HG03442 (cell line): ENCODE measurements around the gene PID1.

Experiments used
- ATAC-seq: cut with Tn5 transposase; IDR thresholded peaks from one replicate; pipeline ENCODE4 v1.9.1; 2021; ENCODE audit warnings: mild to moderate bottlenecking, moderate library complexity; ENCODE audit not compliant: unreplicated experiment

PID1 gene

GRCh38 chr2:229127471-229127870 is 143.6 kb downstream of the PID1 start:
- ATAC-seq: no peak

GRCh38 chr2:229126066-229126465 is 145.0 kb downstream of the PID1 start:
- ATAC-seq: no peak

GRCh38 chr2:229124136-229124535 is 147.0 kb downstream of the PID1 start:
- ATAC-seq: no peak

- ATAC-seq: no peak
Observed at GRCh38 chr2:229118927-229119326, 152.2 kb downstream of the PID1 start.

- ATAC-seq: no peak
Observed at GRCh38 chr2:229118336-229118735, 152.8 kb downstream of the PID1 start.

GRCh38 chr2:229111744-229112143 is 159.3 kb downstream of the PID1 start:
- no peak for ATAC-seq

GRCh38 chr2:229109195-229109594 is 161.9 kb downstream of the PID1 start:
- ATAC-seq: no peak

GRCh38 chr2:229107601-229108000 is 163.5 kb downstream of the PID1 start:
- ATAC-seq: no peak

- no peak for ATAC-seq
Observed at GRCh38 chr2:229104974-229105387, 166.1 kb downstream of the PID1 start.

GRCh38 chr2:229104025-229104424 is 167.1 kb downstream of the PID1 start:
- ATAC-seq: no peak

GRCh38 chr2:229101314-229101713 is 169.8 kb downstream of the PID1 start:
- no peak for ATAC-seq

GRCh38 chr2:229099231-229099630 is 171.9 kb downstream of the PID1 start:
- ATAC-seq: no peak

- ATAC-seq: no peak
Observed at GRCh38 chr2:229098801-229099200, 172.3 kb downstream of the PID1 start.

- no peak for ATAC-seq
Observed at GRCh38 chr2:229096409-229097066, 174.5 kb downstream of the PID1 start.

- no peak for ATAC-seq
Observed at GRCh38 chr2:229095472-229095871, 175.6 kb downstream of the PID1 start.

- no peak for ATAC-seq
Observed at GRCh38 chr2:229090225-229090624, 180.9 kb downstream of the PID1 start.

- no peak for ATAC-seq
Observed at GRCh38 chr2:229089776-229090175, 181.3 kb downstream of the PID1 start.

GRCh38 chr2:229088966-229089700 is 182.0 kb downstream of the PID1 start:
- no peak for ATAC-seq

- no peak for ATAC-seq
Observed at GRCh38 chr2:229088517-229088913, 182.6 kb downstream of the PID1 start.

- ATAC-seq: no peak
Observed at GRCh38 chr2:229087843-229088516, 183.1 kb downstream of the PID1 start.

GRCh38 chr2:229087267-229087666 is 183.8 kb downstream of the PID1 start:
- ATAC-seq: no peak

GRCh38 chr2:229085439-229085838 is 185.6 kb downstream of the PID1 start:
- ATAC-seq: no peak
